ENCODE data around the gene BHLHE40.

- TF ChIP-seq, protein P1, sequence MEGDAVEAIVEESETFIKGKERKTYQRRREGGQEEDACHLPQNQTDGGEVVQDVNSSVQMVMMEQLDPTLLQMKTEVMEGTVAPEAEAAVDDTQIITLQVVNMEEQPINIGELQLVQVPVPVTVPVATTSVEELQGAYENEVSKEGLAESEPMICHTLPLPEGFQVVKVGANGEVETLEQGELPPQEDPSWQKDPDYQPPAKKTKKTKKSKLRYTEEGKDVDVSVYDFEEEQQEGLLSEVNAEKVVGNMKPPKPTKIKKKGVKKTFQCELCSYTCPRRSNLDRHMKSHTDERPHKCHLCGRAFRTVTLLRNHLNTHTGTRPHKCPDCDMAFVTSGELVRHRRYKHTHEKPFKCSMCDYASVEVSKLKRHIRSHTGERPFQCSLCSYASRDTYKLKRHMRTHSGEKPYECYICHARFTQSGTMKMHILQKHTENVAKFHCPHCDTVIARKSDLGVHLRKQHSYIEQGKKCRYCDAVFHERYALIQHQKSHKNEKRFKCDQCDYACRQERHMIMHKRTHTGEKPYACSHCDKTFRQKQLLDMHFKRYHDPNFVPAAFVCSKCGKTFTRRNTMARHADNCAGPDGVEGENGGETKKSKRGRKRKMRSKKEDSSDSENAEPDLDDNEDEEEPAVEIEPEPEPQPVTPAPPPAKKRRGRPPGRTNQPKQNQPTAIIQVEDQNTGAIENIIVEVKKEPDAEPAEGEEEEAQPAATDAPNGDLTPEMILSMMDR (IDR thresholded peaks at IDR 0.05), result no peak
- no peak for TF ChIP-seq POLR2A (IDR thresholded peaks at IDR 0.05)
Observed at GRCh38 chr3:5004319-5005152, 25.3 kb downstream of the BHLHE40 start.
